Femur (tissue), 1 donor: ENCODE results near the gene GBGT1.

ENCODE experiments used
- DNase-seq: peaks from one replicate; pipeline ENCODE4 v3.0.0-alpha.2; 2017

Gene GBGT1

DNA sequence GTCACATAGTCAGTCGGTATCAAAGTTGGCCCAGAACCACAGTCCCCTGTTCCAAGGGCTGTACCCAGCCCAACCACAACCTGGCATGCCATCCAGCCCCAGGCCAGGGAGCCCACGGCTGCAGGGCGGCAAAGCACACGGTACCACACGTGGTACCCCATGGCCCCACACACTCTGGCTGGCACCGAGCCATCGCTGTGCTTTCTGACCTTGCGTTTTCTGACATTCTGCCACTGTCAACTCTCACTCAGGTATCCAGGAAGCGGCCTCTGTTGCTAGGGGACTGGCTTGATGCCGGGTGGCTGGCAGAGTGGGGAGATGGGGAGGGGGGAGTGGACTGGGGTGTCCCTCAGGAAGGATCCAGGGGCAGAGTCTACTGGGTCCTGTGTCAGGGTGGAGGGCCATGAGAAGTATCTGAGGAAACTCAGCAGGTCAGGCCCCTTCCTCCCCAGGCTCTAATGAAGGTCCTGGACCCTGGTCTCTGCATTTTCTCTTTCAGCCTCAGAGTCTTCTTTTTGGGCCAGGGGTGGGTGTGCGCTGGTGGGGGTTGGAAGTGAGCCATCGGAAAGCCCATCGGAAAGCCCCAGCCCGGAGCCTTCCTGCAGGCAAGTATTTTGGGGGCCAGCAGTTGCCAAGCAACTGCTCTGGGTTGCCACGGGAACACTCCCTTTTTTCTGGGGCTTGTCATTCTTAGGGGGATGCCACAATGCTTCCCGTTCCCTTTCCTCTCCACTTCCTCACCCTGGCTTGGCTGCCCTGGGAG lies 21.7 kb downstream of the GBGT1 start:
- peak; percentile 61 for DNase-seq

DNA sequence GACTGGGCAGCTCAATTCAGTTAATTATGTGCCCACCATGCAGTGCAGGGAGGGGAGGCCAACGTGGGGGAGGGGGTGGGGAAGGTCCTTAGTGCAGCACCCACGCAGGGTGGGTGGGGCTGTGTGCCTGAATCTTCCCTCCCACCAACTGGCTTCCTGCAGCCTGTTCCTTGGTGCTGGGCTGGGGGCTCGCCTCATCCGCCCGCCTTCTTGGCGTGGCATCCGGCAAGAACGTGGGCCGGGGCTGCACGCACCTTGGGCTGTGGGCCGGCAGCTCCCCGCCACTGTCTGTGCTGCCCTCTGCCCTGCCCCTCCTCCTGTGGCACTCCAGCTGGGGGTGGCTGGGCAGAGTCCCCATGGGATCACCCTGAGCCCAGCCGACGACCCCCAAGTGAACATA lies 23.1 kb downstream of the GBGT1 start:
- no peak for DNase-seq

DNA sequence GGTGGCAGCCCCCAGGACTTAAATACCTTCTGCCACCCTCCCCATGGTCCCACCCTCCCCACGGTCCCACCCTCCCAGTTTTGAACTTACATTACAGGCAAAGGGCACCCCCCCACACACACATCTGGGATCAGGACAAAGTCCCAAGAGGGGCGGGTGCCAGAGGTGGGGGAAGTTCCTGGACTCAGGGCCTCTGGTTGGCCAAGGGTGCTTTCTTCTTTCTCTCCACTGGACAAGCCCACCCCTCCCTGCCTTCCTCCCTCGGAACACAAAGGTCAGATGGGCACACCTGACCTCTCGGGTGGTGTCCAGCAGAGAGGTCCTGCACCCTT lies 23.6 kb downstream of the GBGT1 start:
- DNase-seq = no peak

- DNase-seq = no peak
Observed at GRCh38 chr9:133139246-133140173, 24.2 kb downstream of the GBGT1 start.

DNA sequence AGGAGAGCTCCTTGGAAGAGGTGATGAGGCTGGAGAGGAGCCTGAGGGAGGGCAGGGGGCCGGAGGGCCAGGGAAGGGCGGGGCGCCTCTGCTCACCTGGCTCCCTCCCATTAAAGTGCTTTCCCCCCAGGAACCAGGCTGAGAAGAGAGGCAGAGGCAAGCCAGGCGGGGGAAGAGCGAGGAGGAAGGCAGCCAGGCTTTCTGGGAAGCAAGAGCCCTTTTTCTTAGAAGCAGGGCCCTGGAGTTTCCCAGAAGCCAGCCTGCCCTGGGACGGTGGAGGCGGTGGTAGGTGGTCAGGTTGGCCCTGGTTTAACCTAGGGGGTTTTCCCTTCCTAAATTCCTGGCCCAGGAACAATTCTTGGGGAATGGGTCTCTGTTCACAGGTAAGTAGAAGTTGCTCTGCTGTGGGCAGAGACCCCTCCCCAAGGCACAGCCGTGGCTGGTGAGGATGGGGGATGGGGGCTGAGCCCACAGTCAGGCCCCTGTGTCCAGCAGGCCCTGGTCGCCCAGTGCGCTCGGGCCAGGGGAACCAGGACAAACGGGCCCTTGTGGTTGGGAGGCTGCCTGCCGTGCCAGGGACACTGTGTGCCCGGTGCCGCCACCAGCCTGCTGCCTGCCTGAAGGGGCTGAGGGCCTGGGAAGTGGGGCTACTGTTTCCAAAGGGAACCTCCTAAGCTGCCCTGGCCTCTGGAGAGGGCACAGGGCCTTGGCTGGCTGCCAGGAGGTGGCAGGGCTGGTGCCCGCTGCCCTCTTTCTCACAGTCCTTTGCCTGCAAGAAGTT lies 26.1 kb downstream of the GBGT1 start:
- peak; percentile 60 for DNase-seq

DNA sequence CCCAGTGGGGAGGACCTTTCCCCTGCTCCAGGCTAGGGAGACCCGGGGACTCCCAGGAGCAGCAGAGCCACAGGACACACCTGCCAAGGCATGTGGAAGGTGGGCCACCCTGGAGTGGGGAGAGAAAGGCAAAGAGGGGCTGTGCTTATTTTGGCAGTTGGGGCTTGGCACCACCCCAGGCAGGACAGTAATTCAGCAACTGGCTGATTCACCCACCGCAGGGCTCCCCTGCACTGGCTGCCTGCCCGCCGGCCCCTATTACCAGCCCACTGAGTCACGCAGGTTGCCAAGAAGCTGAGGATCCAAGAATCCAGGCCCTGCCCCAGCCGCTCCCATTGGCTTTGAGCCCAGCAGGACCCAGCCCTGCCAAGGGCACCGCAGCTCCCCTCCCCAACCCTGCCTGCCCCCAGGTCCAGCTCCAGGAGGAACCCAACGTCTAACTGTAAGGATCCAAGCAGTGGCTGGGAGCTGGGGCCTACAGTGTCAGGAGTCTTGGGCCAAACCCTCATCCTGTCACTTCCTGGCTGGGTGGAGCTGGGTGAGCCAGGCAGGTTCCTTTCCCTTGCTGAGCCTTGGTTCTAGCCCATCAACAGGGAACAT lies 28.5 kb downstream of the GBGT1 start:
- DNase-seq = peak; percentile 82

DNA sequence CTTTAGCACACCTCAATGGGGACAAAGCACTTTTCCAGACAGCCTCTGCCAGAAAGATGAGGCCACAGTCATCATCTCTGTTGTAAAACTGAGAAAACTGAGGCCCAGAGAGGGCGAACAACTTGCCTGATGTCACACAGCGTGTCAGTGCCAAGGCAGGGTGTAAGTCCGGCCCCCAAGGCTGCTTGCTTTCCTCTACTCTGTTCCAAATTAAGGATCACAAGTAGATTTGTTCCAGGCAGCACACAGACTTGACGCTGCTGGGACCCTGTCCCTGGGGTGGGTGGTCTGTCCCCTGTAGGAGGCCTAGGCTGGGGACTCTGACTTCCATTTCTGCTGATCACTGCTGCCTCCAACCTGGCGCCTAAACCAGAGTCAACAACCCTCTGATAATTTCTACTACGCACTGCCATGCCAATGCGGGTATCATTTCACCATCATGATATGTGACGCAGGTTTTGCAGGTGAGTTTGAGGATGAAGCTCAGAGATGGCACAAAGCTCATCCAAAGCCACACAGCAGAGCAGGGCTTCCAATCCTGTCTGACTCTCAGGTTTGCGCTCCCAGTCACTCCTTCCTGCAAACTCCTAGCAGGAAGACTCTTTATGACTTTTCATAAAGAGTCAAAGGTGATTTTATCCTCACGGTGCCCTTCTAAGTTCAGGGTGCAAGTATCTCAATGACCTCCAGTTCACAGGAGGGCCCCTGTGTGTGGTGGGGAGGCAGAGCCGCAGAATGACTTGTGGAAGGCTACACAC lies 29.1 kb downstream of the GBGT1 start:
- no peak for DNase-seq

GRCh38 chr9:133133681-133134387 lies 29.9 kb downstream of the GBGT1 start:
- peak; percentile 93 for DNase-seq

- no peak for DNase-seq
Observed at GRCh38 chr9:133132174-133132573, 31.5 kb downstream of the GBGT1 start.

DNA sequence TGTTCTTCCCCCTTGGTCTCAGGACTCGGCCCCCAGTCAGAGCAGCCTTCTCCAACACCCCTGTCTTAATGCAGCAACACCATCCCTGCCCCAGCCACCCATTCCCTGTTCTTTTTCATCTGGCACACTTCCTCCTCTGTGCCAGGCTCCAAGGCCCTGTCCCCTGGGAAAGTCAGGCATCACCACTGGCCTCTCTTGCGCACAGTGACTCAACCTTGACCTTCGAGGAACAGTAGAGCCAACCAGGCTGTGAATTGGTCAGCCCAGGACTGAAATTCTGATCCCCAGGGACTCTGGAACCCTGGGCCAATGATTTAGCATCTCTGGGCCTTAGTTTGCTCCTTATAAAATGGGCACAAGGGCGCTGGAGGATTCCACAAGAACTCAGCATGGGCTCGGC lies 32.2 kb downstream of the GBGT1 start:
- DNase-seq = no peak

GRCh38 chr9:133130685-133131244 lies 32.9 kb downstream of the GBGT1 start:
- DNase-seq = no peak

DNA sequence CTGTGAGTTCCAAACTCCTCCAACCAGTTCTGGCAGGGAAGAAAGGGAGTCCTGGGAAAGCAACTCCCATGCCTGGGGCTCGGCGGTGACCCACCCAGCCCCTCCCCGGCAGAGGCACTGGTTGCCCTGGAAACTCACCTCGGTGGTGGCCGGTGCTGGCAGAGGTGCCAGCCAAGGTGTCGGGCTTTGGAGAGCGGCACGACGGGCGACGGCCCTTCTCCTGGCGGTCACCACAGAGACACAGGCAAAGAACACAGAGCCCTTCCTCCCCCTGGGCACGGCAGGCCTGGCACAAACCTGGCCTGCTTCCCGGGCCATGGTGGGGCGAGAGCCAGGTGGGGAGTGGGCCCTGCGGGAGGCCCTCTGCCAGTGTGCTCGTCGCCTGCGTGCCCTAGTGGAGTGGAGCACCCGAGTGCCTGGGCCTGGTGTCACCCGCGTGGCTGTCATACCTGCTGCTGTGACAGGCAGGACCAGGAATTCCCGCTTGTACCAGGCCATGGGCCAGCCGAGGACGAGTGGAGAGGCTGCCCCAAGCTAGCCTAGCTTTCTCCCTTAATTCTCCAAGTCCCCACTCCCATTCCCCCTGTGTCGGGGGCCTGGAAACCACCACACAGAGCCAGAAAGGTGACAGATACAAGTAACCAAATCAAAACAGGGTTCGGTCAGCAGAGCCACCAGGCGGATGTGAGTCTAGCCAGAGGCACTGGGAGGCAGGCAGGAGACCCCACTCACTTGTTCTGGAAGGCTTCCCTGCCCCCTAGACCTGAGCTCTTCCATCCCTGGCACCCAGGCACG lies 34.5 kb downstream of the GBGT1 start:
- no peak for DNase-seq

GRCh38 chr9:133128152-133128551 lies 35.6 kb downstream of the GBGT1 start:
- no peak for DNase-seq

GRCh38 chr9:133127340-133127981 lies 36.3 kb downstream of the GBGT1 start:
- DNase-seq = no peak

GRCh38 chr9:133126697-133127339 lies 36.9 kb downstream of the GBGT1 start:
- DNase-seq = no peak

GRCh38 chr9:133125941-133126696 lies 37.6 kb downstream of the GBGT1 start:
- peak; percentile 80 for DNase-seq

- no peak for DNase-seq
Observed at GRCh38 chr9:133124907-133125275, 38.8 kb downstream of the GBGT1 start.

DNA sequence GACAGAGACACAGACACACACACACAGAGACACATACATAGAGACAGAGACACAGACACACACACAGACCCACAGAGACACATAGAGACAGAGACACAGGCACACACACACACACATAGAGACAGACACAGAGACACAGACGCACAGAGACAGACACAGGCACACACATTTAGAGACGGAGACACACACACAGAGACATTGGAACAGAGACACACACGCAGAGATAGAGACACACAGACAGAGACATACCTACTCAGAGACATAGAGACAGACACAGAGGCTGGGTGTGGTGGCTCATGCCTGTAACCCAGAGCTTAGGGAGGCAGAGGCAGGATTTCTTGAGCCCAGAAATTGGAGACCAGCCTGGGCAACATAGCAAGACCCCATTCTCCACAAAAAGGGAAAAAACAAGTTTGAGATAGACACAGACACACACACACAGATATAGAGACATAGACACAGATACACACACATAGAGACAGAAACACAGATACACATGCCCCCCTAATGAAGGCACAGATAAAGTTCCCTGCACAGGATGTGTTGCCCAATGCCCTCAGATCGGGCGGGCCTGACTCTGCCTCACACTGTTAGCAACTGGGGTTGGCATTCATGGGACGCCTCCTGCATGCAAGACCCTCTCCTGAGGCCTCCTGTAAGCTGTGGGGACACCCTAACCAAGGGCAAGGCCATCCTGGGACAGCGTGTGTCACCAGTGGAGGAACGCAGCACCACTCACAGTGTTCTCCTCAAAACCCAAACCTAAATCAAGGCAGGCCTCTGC lies 39.4 kb downstream of the GBGT1 start:
- DNase-seq = no peak
